ENCODE measurements around the gene KLF12.
A peak's percentile ranks its signal among the peaks of the same experiment; 100 is the strongest.

KLF12 gene

DNA sequence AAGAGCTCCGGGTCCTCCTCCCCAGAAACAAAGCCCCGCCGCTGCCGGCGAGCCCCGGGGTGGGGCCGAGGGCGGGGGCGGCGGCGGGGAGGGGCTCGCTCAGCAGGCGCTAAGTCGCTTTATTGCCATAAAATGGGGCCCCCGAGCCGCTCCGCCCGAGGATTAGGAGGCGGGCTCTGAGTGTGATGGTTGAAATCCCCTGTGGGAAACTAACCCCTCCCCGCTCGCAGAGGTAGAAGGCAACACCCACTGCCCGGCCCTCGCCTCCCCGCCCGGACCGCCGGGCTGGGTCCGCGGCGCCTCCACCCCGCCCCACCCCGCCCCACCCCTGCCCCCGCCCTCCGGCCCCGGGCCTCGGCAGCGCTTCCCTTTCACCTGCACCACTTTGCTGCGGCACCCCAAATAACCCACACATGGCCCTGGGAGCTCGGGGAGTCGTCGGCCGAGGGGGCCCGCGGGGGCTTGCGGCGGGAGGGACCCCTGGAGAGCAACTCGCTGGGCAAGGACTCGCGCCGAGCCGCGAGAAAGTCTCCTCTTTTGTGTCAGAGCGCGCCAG, at the start of gene KLF12:
KLF12 (minus strand) TSS at position 184 of the 556 bp plus-strand sequence.
- peak; percentile 53 for DNase-seq

DNA sequence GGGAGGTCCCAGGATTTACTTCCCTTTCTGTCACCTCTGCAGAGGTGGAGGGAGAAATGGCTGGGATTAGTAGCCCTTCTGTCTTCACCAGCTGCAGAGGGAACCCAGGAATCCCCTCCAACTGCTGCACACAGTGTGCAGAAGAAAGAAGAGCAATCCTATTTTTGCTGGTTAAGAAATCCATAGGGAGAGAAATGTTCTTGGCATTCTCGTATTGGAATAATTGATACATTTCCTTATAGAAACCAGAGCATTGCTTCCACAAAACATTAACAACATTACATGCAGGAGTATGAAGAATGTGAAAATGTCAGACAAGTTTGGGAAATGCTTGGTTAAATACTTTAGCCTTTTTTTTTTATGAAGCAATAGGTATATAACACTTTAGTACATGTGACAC, 48.3 kb upstream of the KLF12 start:
- no peak for DNase-seq

GRCh38 chr13:74174810-74175209, 40.6 kb upstream of the KLF12 start:
- no peak for DNase-seq

DNA sequence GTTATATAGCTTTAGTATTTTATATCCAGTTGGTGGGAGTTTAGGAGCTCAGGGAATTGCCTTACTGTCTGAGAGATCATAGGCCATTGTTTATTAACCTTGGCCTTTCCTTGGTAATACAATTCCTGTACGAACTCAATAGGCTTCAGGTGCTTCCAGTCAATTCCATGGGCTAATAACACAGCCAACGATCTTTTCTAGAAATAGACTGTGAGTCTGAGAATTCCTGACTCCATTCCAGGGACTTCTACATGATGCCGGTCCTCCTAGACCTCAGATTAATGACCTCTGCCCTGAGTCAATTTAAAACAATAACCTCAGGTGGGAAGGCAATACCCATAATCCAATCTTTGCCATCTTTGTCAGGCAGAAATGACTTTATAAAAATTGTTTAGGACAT, 39.6 kb upstream of the KLF12 start:
- DNase-seq: no peak

DNA sequence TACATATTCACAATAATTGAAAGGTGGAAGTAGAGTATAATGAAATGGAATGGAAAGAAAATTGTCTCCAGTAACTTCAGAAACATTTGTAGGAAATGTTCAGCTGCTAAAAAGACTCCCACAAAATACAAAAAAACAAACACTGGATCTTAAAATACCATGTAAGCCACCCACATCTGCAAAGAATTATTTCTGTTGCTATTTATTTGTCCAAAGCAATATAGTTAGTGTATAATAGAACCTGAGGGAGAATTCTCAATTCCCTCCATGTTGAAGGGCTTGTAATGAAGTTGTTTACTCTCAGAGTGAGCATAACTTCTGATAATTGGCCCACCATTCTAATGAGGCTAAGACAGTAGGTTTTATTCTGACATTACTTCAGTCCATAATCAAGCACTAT, 37.4 kb upstream of the KLF12 start:
- no peak for DNase-seq

- no peak for DNase-seq
Observed at GRCh38 chr13:74169676-74170075, 35.5 kb upstream of the KLF12 start.

GRCh38 chr13:74168263-74168675, 34.1 kb upstream of the KLF12 start:
- no peak for DNase-seq

- no peak for DNase-seq
Observed at GRCh38 chr13:74166261-74167004, 32.2 kb upstream of the KLF12 start.

DNA sequence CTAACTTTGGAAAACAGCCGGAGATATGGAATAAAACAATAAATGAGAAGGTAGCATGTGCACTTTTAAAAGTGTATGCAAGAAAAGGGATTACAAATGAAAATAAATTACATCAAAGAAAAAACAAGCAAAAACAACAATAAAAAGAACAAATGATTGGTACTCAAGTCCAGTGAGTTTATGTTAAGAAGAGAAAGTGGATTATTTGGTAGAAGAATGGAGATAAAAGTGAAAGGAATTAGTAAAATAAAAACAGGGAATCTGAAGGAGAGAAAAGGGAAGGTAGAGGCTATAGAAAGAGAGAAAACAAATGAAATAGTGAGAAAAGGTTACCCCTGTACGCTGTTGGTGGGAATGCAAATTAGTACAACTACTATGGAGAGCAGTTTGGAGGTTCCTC, 28.6 kb upstream of the KLF12 start:
- DNase-seq: no peak

GRCh38 chr13:74162135-74162534, 27.9 kb upstream of the KLF12 start:
- DNase-seq: no peak

DNA sequence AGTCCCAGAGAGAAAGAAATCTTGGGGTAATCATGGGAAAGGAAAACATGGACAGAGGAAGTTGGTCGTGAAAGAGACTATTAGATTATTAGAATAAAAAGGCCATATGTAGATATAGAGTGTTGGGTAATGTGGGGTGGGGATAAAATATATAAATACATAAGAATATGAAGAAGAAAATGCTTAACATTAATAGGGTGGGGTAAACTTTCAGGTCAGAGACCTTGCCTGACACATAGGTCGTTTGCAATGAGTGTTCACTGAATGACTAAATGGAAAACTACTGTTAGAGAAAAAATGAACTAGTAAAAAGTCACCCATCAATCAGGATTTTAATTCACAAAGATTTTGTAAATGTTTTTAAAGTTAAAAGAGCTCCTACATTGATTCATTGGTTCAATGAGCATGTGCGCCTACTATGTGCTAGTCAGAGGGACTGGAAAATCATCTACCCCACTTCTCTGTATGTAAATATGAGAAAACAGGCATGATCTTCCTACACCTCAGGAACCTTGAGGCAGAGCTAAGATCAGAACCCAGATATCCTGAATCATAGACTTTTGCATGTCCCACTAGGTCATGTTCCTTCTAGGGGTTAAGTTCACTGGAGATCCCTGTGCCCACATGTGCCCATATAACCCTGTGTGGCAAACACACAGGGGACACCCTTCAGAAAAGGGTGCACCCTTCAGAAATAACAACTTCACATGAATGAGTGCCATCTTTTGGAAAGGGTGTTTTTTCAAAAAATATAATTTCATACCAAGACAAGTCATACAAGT, 24.6 kb upstream of the KLF12 start:
- no peak for DNase-seq

DNA sequence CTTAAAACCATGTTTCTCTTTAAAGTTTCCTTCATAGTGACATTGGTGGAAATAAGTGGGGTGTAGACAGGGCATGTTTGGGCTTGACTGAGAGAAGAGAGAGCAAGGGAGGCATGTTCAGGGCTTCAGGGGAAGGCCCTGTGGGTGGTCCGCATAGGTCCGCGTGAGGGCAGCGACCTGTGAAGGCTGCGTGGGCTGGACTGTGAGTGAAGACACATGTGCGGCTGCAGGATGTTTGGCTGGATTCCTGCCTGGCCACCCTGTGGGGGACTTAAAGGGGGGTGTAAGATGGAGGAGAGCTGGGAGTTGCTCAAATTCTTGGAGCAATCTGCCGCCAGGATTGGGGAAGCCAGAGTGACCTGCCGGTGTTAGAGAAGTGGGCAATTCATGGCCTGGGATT, 23.8 kb upstream of the KLF12 start:
- no peak for DNase-seq

DNA sequence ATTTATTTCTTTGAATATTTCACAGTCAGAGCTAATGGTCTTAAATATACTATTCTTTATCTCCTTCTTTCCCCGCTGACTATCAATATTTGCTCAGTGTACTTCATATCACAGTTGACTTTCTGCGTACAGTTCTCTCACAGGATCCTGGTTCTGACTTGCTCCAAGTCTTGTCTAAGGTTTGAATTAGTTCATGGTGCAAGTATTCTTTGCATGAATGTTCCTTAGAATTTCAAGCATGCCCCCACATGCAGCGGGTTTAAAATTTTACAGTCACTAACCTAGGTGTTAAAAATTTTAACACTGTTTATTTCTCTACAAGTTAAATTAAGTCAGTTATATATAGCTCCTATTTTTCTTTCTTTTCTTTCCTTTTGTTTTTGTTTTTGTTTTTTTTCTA, 20.8 kb upstream of the KLF12 start:
- no peak for DNase-seq

DNA sequence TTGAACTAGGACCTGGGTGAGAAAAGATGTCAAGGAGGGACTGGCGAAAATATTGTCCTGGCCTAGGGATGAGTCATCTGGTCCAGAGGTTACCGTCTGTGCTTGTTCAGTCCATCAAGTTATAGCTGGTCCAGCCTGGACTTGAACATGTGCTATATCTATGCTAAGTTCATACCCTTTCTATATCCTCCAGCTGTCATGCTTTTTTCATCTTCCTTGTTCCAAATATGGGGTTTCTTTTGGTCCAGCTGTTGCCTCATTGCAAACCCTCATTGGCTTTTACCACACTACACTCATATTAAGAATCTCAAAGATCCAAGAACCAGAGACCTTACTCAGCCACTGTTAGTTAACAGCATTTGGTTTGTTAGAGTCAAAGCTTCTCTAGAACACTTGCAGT, 19.1 kb upstream of the KLF12 start:
- no peak for DNase-seq

DNA sequence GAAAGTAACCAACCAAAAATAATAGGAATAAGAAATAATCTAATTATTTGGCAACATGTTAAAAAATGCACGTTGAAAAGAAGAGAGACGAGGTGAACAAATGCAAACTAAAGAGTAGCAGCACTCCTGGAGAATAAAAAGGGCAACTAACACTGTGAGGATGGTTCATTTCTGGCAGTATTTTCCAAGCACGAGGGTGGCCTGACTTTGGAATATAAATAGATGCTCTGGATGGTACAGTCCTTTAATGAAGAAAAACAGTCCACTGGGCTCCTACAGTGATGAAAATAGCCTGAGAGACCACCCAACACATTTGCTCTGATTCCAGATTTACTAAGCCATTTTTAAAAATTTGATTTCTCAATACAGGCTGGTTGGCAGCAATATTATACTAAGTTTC, 17.7 kb upstream of the KLF12 start:
- DNase-seq: no peak

- DNase-seq: no peak
Observed at GRCh38 chr13:74148352-74148751, 14.1 kb upstream of the KLF12 start.

GRCh38 chr13:74145249-74145975, 11.2 kb upstream of the KLF12 start:
- DNase-seq: no peak

GRCh38 chr13:74144269-74144668, 10.1 kb upstream of the KLF12 start:
- no peak for DNase-seq

GRCh38 chr13:74142257-74142656, 8.1 kb upstream of the KLF12 start:
- DNase-seq: no peak

GRCh38 chr13:74138241-74138640, 4.0 kb upstream of the KLF12 start:
- no peak for DNase-seq

DNA sequence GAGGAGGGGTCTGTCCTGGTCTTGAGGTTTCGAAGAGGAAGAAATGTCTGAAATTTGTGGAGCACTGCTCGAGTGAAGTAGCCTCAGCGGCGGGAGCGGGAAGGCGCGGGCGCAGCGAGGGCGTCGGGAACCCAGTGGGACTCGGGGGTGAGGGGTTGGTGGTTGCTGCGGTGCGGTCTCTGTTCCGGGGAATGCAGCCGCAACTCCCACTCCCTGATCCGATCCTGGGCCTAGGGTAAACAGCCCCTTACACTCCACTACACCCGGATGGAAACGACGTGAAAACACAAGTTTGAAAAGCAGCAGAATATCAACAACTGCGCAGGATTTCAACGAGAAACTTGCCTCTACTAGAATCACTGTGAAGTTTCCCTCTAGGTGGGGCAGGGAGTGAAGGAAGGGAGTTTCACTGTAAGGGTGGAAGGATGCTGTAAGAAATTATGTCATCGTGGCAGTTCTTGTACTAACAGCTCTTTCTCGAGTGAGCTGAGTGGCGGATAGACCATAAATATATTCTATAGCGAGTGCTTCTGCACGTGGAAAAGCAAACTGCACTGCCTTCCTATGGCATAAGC, 2.0 kb upstream of the KLF12 start:
- DNase-seq: no peak

DNA sequence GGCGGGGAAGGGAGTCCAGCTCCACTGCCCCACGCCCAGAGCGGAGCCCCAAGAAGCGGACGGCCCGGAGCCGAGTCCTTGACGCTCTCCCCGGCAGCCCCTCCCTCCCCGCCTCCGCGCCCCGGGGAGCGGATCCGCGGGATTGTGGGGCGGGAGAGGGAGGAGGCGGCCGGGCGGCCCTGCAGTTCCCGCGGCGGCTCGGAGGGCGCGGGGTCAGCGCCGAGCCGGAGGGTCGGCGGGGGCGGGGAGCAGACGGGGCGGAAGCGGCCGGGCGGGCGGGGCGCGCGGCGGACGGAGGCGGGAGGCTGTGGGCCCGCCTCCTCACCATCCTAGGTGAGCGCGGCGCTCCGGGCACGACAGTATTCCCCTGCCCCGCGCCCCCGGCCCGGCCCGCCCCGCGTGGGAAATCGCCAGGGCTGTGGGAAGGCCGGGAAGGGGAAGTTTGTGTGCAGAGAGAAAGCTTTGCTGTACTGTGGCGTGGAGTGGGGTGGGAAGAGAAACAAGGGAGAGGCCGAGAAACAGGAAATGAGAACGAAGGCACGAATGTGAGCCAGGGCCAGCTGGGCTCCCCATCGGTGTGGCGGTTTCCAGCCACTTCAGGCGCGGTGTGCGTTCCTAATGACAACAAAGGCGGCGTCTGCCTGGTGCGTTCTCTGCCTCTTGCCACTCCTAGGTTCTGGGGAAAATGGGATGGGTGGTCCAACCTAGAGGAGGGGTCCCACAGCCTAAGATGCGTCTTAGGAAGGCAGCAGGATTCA, 1.3 kb upstream of the KLF12 start:
- no peak for DNase-seq

Measured in NCI-H510A (cell line).